Measurements from ENCODE around the gene C14orf132. TPM values are rescaled to one million over a fixed set of nuclear protein-coding genes. Genes with fewer than 3 reads are reported as not detected.

The C14orf132 gene
- total and polyA plus RNA-seq, 9 of the 15 experiments (the other 6 are each of a cell fraction or from before 2014, with no cell fraction given): not detected

DNA sequence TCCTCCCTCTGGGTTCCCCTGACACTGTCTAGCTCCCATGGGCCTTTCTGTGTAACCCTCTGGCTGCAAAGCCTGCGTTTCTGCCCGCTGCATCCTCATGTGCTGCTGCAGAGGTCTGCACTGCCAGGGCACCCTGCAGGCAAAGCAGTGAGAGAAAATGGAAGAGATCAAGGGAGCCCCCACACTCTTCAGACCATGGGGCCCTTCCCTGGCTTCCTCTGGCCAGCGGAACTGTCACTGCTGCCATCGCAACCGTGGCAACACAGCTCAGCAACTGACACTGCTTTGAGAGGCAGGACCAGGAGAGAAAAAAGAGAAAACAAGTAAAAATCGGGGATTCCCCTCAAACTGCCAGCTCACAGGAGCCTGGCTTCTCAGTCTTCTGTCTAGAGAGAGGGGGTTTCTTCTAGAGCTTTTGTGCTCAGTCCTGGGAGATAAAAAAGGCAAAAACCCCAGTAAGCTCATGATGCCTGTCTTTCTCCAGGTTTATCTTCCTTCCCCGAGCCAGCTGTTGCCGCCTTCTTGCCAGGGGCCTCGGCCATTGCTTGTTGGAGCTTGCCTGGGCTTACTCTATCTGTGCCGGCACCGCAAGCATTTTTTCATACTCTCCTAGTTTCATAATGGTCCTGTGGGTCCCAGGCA lies 38.9 kb downstream of the C14orf132 start:
- no peaks in the 10 kb centered on the region for H3K9me3 ChIP-seq (replicated peaks; ENCODE audit: control insufficient read depth, insufficient read depth, low read depth, low read length)
- 0% methylated on average over 8 of the region's 11 CpGs for WGBS (ENCODE audit: insufficient coverage, low coverage, missing lambda C conversion rate)
- in situ Hi-C loops (cut with MboI) (no loop called here), intact Hi-C loops (cut with micrococcal nuclease) (no loop called here)
- no peak overlapping the region for H3K9ac ChIP-seq (ENCODE audit: insufficient read depth in 1 of 2, low read depth in 2 of 2, low read length in 2 of 2)
- BruUV-seq (replicated peaks): no TSS peak
- H3K4me2 ChIP-seq (ENCODE audit: insufficient read depth, low read length): no peak overlapping the region
- no peak overlapping the region for H3K4me3 ChIP-seq
- no peak for FAIRE-seq
- ChIA-PET CTCF (ENCODE audit: low intra/inter-chr PET ratio) (no interaction called here), POLR2A (no interaction called here)
- DNase-seq (ENCODE audit: extremely low read depth in 1 of 4, low spot score in 3 of 4): no peak
- H3K4me1 ChIP-seq (replicated peaks in 1 of 2; ENCODE audit: control insufficient read depth in 2 of 2, insufficient read depth in 2 of 2, low read length in 2 of 2): no peaks in the 10 kb centered on the region; a peak in 1 of 5 replicates
- H3K9me1 ChIP-seq (ENCODE audit: control insufficient read depth, insufficient read depth, low read length): no peaks in the 10 kb centered on the region
- H3K79me2 ChIP-seq (ENCODE audit: control insufficient read depth, insufficient read depth, low read length): no peaks in the 10 kb centered on the region
- H3K27ac ChIP-seq (ENCODE audit: extremely low read depth, low read depth, low read length): no peak overlapping the region
- no peaks in the 10 kb centered on the region for H3K36me3 ChIP-seq (ENCODE audit: control insufficient read depth, insufficient read depth, low read length)
- ATAC-seq: no peak
- H4K20me1 ChIP-seq (replicated peaks; ENCODE audit: control insufficient read depth, insufficient read depth, low read length): no peaks in the 10 kb centered on the region
- peaks cover 0 to 6% of the 10 kb centered on the region in 2 experiments; a peak in 2 of 5 replicates for H3K27me3 ChIP-seq (ENCODE audit: control insufficient read depth in 2 of 2, insufficient read depth in 2 of 2, low read length in 2 of 2)
- H2AFZ ChIP-seq (ENCODE audit: low read depth, low read length): no peak overlapping the region
- no peak for TF ChIP-seq ARHGAP35 (IDR thresholded peaks at IDR 0.05; ENCODE audit: partially characterized antibody)

DNA sequence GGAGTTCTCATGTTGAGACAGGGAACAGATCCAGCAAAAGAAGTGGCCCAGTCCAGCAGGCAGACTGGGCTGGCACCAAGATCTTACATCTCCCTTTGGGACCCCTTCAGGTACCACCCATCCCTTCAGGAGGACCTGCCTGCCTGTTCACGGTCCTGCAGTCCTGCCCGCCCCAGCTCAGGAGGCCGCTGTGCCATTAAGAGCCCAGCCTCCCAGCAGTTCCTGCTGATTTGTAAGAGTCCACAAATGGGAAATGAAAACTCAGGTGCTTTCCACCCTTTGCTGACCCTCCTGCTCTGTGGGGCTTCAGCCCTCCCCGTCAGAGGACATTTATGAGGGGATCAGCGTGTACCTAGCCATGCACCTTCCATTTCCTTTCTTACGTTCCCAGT lies 39.5 kb downstream of the C14orf132 start:
- Histone ChIP-seq H3K27me3 (ENCODE audit: control insufficient read depth in 2 of 2, insufficient read depth in 2 of 2, low read length in 2 of 2) (peaks cover 0 to 6% of the 10 kb centered on the region in 2 experiments; a peak in 2 of 5 replicates), H3K9me3 (replicated peaks; ENCODE audit: control insufficient read depth, insufficient read depth, low read depth, low read length) (no peaks in the 10 kb centered on the region), H3K4me1 (replicated peaks in 1 of 2; ENCODE audit: control insufficient read depth in 2 of 2, insufficient read depth in 2 of 2, low read length in 2 of 2) (no peaks in the 10 kb centered on the region; a peak in 1 of 5 replicates), H3K27ac (ENCODE audit: extremely low read depth, low read depth, low read length) (no peak overlapping the region), H3K79me2 (ENCODE audit: control insufficient read depth, insufficient read depth, low read length) (no peaks in the 10 kb centered on the region), H3K9ac (ENCODE audit: insufficient read depth in 1 of 2, low read depth in 2 of 2, low read length in 2 of 2) (no peak overlapping the region), H4K20me1 (replicated peaks; ENCODE audit: control insufficient read depth, insufficient read depth, low read length) (no peaks in the 10 kb centered on the region), H3K9me1 (ENCODE audit: control insufficient read depth, insufficient read depth, low read length) (no peaks in the 10 kb centered on the region), H3K36me3 (ENCODE audit: control insufficient read depth, insufficient read depth, low read length) (no peaks in the 10 kb centered on the region), H2AFZ (ENCODE audit: low read depth, low read length) (no peak overlapping the region), H3K4me3 (no peak overlapping the region), H3K4me2 (ENCODE audit: insufficient read depth, low read length) (no peak overlapping the region)
- ATAC-seq: no peak
- BruUV-seq (replicated peaks): no TSS peak
- intact Hi-C loops (cut with micrococcal nuclease): no loop called here
- no peak for FAIRE-seq
- no peak for DNase-seq (ENCODE audit: extremely low read depth in 1 of 4, low spot score in 3 of 4)
- TF ChIP-seq NUFIP1 (IDR thresholded peaks at IDR 0.05; ENCODE audit: partially characterized antibody): no peak
- no peak for TF ChIP-seq ZNF696 (CRISPR knock-in tag; conservative IDR thresholded peaks at IDR 0.05)
- TF ChIP-seq NCOA6 (IDR thresholded peaks at IDR 0.05): no peak
- TF ChIP-seq, protein P1, sequence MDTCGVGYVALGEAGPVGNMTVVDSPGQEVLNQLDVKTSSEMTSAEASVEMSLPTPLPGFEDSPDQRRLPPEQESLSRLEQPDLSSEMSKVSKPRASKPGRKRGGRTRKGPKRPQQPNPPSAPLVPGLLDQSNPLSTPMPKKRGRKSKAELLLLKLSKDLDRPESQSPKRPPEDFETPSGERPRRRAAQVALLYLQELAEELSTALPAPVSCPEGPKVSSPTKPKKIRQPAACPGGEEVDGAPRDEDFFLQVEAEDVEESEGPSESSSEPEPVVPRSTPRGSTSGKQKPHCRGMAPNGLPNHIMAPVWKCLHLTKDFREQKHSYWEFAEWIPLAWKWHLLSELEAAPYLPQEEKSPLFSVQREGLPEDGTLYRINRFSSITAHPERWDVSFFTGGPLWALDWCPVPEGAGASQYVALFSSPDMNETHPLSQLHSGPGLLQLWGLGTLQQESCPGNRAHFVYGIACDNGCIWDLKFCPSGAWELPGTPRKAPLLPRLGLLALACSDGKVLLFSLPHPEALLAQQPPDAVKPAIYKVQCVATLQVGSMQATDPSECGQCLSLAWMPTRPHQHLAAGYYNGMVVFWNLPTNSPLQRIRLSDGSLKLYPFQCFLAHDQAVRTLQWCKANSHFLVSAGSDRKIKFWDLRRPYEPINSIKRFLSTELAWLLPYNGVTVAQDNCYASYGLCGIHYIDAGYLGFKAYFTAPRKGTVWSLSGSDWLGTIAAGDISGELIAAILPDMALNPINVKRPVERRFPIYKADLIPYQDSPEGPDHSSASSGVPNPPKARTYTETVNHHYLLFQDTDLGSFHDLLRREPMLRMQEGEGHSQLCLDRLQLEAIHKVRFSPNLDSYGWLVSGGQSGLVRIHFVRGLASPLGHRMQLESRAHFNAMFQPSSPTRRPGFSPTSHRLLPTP (IDR thresholded peaks at IDR 0.05; ENCODE audit: borderline replicate concordance, extremely low read depth, insufficient read length): no peak
- no peak for TF ChIP-seq MBD2 (IDR thresholded peaks at IDR 0.05; ENCODE audit: borderline replicate concordance, low read depth)
- no peak for TF ChIP-seq ZNF561 (CRISPR knock-in tag; conservative IDR thresholded peaks at IDR 0.05)
- no peak for TF ChIP-seq ZSCAN29 (IDR thresholded peaks at IDR 0.05)
- TF ChIP-seq, protein P2, sequence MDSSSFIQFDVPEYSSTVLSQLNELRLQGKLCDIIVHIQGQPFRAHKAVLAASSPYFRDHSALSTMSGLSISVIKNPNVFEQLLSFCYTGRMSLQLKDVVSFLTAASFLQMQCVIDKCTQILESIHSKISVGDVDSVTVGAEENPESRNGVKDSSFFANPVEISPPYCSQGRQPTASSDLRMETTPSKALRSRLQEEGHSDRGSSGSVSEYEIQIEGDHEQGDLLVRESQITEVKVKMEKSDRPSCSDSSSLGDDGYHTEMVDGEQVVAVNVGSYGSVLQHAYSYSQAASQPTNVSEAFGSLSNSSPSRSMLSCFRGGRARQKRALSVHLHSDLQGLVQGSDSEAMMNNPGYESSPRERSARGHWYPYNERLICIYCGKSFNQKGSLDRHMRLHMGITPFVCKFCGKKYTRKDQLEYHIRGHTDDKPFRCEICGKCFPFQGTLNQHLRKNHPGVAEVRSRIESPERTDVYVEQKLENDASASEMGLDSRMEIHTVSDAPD (CRISPR knock-in tag; IDR thresholded peaks at IDR 0.05): no peak
- ChIA-PET POLR2A (no interaction called here), CTCF (ENCODE audit: low intra/inter-chr PET ratio) (no interaction called here)
- WGBS (ENCODE audit: insufficient coverage, low coverage, missing lambda C conversion rate): 0% methylated on average over 2 of the region's 6 CpGs
- in situ Hi-C loops (cut with MboI): no loop called here
